Measurements from ENCODE around the gene PEX1.
"Not testable (repeated sequence)": the region's sequence is repeated elsewhere in the genome, so short reads cannot be mapped to it uniquely, and the experiment has no call there.

PEX1 gene

DNA sequence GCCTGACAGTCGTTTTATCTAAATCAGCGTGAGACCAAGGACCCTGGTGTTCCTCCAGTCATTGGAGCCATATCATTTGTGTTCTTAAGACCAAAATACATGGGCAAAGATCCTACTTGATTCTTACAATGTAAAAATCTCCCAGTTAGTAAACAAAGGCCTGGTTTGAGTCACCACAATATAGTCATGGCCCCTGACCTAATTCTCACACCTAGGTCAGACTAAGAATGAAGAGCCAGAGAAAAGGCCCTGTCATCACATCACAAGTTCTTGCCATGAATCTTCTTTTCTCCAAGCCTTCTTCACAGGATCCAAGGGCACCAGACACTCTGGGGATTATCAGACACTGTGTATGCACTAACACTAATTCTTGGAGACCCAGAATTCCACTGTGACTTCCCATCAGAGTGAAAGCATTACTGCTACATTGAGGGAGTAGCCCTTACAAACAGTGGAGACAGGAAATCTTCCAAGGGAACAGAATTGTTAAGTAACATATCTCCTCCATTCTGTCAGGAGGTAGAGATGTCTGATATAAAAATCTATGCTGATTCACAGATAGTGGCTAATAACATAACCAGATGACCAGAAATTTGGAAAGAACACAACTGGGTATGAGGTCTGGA is 42.9 kb downstream of the PEX1 start:
- TF ChIP-seq CTCF (IDR thresholded peaks at IDR 0.05; ENCODE audit: low read depth, low read length) = no peak
- no peak for DNase-seq (ENCODE audit: extremely low read depth, low read depth)

DNA sequence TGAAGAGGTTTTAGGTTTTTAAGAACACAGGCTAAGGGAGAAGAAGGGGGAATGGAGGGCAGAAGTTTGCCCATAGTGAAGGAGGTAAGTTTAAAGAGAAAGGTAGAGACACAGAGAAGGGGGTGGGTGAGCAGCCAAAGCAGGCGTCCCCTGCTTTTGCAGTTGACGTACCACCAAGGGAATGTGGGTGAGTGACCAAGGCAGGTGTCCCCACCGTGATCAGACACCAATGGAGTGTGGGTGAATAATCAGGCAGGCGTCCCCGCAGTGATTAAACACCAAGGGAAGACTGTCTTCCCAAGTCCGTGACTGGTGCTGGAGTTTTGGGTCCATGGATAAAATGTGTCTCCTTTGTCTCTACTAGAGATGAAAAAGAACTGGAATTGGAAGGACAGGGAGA is 44.1 kb downstream of the PEX1 start:
- not testable (repeated sequence) for DNase-seq (ENCODE audit: extremely low read depth, low read depth)

DNA sequence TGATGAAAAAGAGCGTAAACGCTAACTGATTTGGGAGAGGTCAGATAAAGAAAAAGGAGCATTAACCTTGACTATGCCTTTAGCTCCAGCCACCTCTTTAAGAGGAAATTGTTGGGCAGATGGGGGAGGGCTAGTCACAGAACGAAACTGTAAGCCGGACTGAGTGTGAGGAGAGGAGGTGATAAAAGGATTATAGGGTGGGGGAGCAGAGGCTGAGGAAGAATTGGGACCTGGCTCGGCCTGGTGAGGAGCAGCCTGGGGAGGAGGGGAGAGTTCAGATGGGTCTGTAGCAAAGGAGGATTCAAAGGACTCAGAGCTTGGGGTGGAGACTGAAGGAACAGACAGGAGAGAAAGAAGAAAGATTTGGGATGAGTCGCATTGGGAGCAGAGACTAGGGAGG is 44.7 kb downstream of the PEX1 start:
- not testable (repeated sequence) for DNase-seq (ENCODE audit: extremely low read depth, low read depth)

GRCh38 chr7:92479146-92479545 is 49.2 kb downstream of the PEX1 start:
- DNase-seq (ENCODE audit: extremely low read depth, low read depth) = not testable (repeated sequence)

GRCh38 chr7:92478711-92479110 is 49.6 kb downstream of the PEX1 start:
- no peak for TF ChIP-seq CTCF (IDR thresholded peaks at IDR 0.05; ENCODE audit: low read depth, low read length)
- no peak for DNase-seq (ENCODE audit: extremely low read depth, low read depth)

GRCh38 chr7:92478095-92478494 is 50.2 kb downstream of the PEX1 start:
- no peak for DNase-seq (ENCODE audit: extremely low read depth, low read depth)
- no peak for TF ChIP-seq CTCF (IDR thresholded peaks at IDR 0.05; ENCODE audit: low read depth, low read length)

DNA sequence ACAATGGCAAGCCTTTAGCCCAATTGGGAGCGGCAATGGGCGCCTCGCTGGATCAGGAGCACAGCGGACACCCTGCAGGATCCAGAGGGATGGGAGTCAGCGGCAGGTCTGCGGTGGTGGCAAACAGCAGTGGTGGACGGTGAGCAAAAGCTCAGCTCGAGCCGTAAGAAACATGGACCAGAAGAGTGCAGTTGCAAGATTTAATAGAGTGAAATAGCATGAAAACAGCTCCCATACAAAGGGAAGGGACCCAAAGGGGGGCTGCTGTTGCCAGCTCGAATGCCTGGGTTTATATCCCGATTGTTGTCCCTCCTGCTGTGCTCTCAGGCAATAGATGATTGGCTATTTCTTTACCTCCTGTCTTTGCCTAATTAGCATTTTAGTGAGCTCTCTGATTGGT is 50.6 kb downstream of the PEX1 start, which contains the start of gene ERVW-1:
Gene ERVW-1, minus strand, starts transcription at position 266 of the 400 bp plus-strand sequence. CDS start 7,565 bp downstream, outside the sequence.
- DNase-seq (ENCODE audit: extremely low read depth, low read depth) = not testable (repeated sequence)

DNA sequence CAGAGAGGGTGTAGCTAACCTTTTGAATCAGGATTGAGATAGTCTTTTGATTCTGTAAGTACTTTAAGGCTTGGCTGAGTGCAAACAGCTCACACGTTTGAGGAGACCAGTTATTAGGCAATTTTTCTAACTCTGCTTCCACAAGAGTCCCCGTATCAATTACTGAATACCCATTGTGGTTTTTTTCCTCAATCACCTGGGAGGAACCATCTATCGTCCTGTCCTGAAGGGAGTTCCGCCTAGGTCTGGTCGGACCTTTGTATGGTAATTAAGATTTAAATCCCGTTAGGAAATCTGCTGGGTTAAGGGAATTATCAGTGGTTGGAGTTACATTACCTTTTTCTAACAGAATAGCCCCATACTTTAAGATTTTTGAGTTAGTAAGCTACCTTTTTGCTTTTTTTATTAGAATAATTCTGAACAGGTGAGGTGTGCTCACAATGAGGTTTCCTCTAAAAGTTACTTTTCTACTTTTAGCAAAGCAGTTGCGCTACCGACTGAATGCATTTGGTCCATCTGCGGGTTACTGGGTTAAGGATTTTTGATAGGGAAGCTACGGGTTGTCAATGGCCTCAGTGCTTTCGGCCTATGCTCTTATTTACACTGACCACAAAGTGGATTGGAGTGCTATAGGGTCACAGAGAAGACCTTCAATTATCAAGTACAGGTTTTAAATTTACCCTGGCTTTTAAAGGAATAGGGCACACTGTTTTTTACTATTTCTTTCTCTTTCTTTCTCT is 52.3 kb downstream of the PEX1 start:
- DNase-seq (ENCODE audit: extremely low read depth, low read depth) = not testable (repeated sequence)

GRCh38 chr7:92475261-92475770 is 53.0 kb downstream of the PEX1 start:
- DNase-seq (ENCODE audit: extremely low read depth, low read depth) = not testable (repeated sequence)

GRCh38 chr7:92473989-92474388 is 54.3 kb downstream of the PEX1 start:
- not testable (repeated sequence) for DNase-seq (ENCODE audit: extremely low read depth, low read depth)

DNA sequence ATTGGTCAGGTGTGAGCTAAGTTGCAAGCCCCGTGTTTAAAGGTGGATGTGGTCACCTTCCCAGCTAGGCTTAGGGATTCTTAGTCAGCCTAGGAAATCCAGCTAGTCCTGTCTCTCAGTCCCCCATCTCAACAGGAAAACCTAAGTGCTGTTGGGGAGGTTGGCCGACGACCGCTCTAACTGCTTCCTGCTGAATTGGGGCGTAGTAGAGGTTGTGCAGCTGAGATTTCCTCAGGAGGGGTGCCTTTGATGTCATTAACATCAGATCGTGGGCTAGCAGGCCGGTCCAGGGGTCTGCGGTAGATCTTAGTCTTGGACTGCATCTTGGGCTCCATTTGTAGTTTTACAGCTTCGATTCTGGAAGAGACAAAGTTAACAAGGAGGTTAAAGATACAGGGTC is 59.7 kb downstream of the PEX1 start:
- DNase-seq (ENCODE audit: extremely low read depth, low read depth) = not testable (repeated sequence)

- TF ChIP-seq CTCF (IDR thresholded peaks at IDR 0.05; ENCODE audit: low read depth, low read length) = no peak
Measured at GRCh38 chr7:92466682-92467081, 61.6 kb downstream of the PEX1 start.

More at GRCh38 chr7:92466682-92467081, 61.6 kb downstream of the PEX1 start:
- no peak for DNase-seq (ENCODE audit: extremely low read depth, low read depth)

Data from AG09319 (cell line).